GM21737 (cell line): Measurements from ENCODE around the gene GREM2.

Source experiments
- ATAC-seq: cut with Tn5 transposase; IDR thresholded peaks from one replicate; pipeline ENCODE4 v1.9.1; 2021; ENCODE audit warnings: mild to moderate bottlenecking, moderate library complexity; ENCODE audit not compliant: unreplicated experiment

The GREM2 gene

DNA sequence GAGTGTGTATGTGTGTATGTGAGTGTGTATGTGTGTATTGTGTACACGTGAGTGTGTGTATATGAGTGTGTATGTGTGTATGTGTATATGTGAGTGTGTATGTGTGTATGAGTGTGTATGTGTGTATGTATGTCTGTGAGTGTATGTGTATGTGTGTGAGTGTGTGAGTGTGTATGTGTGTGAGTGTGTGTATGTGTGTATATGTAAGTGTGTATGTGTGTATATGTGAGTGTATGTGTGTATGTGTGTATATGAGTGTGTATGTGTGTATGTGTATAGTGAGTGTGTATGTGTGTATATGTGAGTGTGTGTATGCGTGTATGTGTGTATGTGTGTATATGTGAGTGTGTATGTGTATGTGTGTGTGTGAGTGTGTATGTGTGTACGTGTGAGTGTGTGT lies 49.2 kb downstream of the GREM2 start:
- no peak for ATAC-seq

DNA sequence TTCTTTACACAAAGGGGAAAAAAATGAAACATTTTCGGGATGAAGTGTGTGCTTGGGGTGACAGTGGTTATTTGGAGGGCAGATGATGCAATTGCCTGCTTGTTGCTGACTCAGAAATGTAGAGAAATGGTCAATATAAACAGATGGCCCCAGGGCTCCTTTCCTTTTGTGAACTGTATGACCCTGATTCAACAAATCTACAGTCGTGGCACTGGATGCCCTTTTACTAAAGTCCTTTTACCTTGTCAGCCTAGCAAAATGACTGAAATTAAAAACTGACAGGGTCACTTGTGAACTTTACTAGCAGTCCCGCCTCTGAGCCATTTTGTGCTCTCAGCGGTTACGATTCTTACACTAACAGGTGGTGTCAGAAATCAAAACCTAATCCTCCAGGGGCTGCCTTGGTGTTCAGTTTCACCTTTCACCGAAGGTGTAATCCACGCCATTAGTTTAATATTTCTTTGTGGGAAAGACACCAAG lies 49.8 kb downstream of the GREM2 start:
- ATAC-seq, result no peak

DNA sequence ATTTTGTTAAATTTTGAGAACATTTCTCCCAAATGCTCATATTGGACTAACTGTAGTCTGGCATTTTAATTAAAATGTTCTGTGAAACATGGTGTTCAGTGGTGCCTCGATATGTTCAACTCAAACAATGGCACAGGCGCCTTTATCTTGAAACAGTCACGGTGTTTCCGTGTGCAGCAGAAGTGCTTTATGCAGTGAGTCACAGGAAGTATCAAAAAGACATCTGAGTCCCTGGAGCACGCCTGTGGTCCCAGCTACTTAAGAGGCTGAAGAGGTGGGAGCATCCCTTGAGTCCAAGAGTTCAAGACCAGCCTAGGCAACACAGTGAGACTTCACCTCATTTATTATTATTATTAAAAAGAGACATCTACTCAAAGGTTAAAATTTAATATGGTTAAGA lies 52.2 kb downstream of the GREM2 start:
- no peak for ATAC-seq

DNA sequence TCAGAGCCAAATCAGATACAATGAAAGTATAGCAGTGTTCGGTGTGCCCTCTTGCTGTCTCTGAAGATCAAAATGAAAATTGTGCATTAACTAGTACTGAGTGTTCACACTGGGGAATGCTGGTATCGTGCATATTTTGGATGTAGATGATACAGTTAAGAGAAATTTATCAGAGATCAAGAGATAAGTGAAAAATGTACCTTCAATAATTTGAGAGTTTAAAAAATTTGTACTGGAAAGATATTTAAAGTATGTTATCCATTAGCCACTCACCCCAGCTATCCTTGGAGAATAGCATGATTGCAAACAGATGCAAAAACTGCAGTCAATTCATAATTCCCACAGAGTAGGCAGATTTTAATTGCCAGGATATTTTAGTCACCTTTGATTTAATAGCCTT lies 56.4 kb downstream of the GREM2 start:
- no peak for ATAC-seq

DNA sequence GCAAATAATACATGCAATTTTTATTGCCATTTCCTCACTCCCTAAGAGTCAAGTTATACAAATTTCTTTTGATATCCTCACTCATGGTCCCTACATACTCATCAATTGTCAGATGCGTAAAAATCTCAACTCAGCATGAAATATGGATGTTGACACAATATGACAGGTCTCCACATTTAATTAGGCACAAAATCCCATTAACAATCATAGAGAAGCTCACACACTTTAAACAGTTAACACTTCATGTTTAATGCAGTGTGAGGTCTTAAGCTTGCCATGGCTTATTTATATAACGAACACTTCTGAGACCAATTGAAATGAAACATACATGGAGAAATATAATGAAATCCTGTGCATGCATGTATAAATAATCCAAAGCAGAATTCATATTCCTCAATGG lies 58.6 kb downstream of the GREM2 start:
- no peak for ATAC-seq

DNA sequence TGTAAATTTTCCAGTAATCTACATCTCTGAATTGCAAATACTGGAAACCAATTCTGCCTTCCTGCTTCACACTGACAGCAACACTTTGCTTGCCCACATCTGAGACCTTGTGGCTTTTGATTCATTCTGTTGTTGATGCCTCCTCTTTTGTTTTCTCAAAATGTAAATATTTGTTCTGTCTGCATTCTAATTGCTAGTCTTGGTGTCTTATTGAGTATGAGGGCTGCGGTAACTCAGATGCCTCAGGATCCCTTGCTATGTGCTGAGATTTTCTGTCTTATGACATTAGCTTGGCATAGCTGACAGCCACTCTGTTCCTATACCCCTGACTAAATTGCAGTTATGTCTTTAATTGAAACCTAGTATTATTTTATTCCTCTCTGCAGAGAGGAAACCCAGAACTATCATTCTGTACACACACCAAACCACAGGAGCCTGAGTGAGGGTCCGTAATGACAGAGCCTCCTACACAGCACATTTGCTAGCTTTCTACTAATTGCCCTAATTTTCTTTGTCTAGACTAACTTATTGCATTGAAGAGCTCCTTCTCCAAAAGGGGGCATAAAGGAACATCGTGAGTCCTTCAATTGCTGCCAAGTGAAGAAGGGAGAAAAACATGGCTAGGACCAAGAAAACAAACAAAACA lies 72.1 kb downstream of the GREM2 start:
- ATAC-seq, result no peak

DNA sequence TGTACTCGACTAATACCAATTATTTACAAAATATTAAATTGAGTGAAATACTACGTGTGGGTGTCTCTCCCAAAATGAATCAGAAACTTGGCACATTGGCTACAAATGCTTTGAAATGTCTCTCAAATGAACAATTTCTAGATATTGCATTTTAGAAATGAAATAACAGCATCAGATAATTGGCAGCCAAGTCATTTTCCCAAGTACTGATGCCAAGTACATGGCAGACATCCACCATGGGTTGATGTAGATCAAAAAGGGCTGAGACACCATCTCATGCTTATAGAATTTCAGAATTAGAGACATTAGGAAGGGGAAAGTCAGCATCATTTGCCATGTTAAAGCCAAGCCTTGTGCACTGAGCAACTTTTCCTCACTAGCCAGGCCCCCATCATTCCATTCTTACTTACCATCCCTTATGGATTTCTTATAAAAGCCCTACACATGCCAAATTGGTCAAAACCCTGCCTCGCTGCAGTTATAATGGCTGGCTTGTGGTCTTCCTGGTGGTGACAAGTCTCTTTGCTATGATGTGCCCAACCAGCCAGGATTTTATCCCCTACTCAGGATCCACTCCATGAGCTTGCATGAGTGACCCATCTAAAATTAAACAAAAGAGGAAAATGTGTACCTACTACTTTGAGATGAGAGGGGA lies 73.1 kb downstream of the GREM2 start:
- no peak for ATAC-seq

DNA sequence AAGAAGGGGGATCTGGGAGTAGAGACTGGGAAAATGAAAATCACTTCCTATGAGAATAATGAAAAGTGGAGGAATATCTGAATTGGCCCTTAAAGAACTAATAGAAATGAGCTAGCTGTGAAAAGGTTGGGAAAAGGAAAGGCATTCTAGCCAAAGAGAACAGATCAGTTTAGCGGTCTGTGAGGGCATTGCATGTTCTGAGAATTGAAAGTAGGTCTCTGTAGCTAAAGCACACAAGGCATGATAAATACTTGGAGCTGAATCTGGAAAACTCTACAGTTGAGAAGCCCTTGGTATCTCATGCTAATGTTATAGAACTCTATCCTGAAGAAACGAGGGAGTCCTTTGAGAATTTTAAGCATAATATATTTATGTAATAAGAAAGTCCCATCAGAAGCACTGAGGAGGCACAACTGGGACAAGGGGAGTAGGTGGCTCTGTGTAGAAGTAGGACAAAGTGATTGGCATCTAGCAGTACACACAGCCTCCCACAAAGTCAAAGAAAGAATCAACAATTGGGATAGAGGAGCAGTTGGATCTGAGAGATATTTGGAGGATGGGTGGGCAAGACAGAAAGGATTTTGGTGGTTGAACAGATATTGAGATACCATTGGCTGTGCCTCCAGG lies 78.7 kb downstream of the GREM2 start:
- no peak for ATAC-seq

DNA sequence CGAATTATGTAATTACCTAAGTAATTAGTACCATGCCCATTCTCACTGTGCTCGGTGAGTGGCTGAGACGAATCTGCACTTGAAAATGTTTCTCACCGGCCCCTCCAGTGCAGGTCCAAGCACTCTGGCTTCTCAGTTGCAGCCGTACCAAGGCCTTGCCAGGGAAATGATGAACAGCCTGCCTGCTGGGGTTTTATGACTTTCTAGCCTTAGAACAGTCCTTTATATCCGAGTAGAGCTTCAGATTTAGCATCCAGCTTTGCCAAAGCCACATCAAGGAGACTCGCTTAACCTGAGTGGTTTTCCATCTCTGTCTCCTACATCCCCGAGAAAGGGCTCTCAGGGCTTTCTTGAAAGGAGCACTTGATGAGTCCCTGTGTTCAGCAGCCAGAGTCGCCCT lies 83.4 kb downstream of the GREM2 start:
- ATAC-seq, result no peak

DNA sequence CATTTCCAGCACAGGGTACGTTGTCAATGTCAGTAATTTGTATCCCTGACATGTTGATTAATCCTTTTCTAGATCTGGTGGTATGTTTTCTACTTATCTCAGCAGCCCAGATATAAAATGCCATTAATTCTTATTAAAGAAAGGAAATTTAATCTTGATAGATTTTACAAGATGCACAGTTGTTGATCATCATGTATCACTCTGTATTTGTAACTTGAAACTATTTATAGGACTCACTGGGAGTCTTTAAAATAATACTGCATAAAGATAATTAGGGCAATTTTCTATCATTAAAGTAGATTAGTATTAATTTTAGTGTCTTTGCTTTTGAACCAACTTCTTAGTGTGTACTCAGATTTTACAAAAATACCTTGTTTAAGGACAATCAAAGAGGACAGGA lies 84.9 kb downstream of the GREM2 start:
- ATAC-seq, result no peak

DNA sequence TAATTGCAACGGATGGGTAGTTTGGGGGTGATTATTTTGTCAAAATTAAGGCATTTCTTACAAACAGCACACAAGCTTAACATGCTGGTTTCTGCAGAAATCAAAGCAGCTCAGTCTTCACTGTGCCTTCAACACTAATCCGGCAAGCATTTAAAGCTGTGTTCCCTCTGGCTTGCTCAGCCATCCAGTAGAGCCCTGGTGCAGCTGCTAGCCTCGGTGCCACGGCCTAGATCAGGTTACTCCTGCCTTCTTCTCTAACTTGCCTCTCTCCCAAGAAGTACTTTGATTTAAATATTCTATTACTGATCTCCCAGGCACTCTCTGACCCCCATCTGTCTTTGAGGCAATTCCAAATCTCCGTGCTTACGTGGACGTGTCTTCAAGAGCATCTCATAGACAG lies 85.6 kb downstream of the GREM2 start:
- ATAC-seq, result no peak

DNA sequence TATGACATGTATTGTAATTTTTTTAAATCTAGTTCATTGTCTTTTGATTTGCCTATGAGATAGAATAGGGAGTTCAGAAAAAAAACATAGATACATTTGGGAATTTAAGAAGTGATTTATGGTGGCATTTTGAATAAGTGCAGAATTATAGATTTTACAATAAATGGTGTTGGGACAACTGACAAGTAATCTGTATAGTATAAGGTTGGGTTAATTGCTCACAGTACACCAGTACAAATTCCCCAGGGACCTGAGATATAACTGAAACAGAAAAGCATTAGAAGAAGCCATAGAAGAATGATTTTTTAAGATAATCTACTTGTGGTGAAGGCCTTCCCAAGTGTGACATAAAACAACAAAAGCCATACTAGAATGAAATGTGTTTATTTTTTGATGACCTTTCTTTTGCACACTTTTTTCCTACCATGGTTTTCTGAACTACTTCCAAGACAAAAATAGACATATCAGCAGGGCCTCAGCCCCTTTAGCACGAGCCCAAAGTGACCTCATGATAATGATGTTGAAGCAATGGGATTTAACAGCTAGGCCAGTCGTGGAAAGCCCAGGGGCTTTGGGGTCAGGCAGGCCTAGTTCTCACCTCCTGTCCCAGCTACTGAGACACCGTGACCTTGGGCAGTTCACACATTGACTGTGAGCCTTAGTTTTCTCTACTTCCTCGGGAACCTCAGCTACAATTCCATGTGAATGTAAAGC lies 87.4 kb downstream of the GREM2 start:
- no peak for ATAC-seq

DNA sequence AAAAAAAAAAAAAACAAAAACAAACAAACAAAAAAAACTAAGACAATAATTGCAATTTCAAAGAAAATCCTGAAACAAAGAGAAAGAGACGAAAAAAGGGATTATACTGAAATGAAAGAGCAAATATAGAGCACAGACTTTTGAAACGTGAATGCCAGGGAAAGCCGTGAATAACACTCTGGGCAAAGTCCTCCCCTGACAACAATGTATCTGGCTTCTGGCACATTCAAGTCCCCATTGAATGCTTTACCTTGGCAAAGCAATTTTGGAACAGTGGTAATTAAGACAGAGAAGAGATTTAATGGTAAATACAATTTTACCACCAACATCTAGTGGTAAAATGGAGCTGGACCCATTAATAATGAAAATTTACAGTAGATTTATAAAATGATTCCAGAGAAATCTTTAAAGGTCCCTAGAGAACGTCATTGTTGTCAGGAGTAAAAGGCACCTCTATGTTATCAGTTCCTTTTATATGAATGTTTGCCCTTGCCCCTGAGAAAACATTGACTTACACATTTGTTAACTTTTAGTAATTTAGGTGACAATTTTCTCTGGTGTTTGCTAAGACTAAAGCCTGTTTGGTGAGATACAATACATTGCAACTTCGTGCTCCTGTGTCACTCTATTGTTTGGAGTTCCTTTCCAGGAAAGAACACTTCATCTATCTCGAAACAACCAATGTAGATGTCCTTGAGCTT lies 89.7 kb downstream of the GREM2 start:
- ATAC-seq, result no peak

DNA sequence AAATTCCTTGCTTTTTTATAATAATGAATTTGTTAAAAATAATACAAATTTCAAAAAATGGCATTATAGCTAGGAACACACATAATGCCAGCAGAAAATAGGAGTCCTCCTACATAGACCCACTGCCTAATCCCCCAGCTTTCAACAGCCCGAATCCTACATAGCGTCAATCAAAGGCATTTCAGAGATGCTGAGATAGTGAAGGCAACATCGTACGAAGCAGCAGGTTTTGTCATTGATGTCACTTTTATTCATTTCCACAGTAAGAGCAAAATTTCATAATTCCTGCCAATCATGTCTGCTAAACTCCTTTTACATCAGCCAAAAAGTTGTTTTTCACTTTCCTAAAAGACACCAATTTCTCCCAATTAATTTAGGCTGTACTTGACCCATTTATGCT lies 94.1 kb downstream of the GREM2 start:
- no peak for ATAC-seq

DNA sequence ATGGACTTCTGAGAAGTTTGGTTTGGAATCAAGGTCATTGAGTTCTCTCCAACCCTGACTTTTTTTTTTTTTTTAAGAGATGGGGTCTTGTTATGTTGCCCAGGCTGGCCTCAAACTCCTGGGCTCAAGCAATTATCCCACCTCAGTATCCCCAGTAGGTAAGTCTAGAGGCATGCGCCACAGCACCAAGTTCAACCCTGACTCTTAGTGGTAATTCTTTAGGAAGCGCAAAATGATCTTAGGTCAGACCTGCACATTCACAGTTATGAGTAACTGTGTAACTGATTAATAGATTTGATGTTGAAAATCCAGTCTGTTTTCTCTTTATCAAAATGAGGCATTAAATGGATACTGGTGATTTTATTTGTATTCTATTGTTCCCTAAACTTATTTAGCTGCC lies 95.9 kb downstream of the GREM2 start:
- ATAC-seq, result no peak

DNA sequence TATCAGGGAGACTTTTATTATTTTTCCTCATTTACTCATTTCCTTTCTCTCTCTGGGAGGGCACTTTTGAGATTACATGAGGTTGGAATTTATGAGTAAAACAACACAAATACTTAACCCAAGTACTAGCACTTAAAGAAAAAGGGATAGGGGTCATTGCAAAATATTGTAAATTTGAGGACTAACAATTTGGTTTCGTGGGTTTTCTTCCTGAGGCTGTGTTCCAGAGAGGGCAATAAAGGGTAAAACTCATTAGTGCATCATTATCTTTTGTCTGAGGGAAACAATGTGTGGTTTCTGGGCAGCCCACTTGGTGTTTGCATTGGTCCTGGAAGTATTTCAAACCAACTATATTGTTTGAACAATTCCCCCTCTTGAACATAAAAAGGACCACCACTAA lies 96.5 kb downstream of the GREM2 start:
- no peak for ATAC-seq

DNA sequence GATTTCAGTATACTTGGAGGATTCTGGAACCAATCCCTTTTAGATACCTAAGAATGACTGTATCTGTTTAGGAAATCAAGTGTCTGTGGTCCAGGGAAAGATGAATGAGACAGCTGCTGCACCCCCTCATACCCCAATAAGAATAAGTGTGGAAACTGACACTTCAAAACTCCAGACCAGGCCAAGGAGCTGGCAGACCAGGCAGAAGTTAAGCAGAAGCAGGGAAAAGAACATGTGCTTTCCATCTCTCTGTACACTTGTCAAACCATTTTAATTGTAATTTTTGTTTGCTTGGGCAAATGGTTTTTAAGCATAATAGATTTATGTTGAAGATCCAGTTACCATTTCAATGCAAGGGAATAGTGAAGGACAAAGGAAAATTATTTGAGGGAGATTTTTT lies 100.2 kb downstream of the GREM2 start:
- no peak for ATAC-seq

DNA sequence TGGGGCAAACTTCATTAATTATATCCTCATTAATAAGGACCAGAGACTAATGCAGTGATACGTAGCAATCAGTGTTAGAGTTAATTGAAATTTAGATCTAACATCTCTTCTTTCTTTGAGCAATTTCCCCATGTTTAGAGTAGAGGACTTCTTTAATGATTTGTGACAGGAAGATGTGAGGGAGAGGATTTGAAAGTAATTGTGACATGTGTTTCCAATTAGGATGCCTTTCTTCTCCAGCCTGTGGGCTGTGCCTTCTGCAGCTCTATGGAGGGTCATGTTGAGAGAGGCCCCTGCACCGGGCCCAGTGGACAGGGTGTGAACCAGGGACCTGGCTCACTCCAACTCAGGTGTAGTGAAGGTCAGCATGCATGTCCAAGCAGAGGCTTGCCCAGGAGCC lies 103.0 kb downstream of the GREM2 start:
- ATAC-seq, result no peak

DNA sequence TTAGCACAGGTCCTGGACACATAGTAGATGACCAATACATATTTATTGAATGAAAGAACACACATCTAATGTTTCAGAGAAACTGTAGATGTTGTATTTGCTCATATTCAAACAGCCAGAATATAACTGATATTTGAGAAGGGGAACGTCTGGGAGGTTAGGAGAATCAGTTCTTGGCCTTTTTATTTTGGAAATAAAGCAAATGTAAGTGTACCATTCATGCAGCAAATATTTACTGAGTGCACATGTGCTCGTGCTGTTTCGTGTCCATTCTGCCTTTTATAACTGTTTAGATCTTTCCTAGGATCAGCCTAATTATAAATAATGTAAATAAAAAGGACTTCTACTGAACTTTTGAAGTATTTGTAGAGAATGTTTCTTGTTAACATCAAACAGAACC lies 103.8 kb downstream of the GREM2 start:
- no peak for ATAC-seq

DNA sequence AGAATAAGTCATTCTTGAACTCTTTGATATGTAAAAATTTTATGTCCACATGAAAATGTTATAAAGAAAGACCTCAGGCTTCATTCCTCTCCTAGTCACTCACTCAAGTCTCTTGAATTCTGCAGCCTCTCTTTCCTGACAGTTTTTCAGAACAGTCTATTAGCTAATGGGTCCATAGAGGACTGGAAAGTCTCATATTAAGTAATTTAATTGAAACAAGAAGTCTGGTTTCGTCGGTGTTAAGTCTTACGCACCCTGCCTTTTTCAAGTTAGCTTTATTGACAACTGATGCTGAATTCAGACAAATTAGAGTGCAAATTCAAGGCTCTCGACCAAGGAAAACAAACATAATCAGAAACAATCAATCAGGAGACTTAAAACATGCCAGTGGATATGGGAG lies 105.8 kb downstream of the GREM2 start:
- no peak for ATAC-seq

DNA sequence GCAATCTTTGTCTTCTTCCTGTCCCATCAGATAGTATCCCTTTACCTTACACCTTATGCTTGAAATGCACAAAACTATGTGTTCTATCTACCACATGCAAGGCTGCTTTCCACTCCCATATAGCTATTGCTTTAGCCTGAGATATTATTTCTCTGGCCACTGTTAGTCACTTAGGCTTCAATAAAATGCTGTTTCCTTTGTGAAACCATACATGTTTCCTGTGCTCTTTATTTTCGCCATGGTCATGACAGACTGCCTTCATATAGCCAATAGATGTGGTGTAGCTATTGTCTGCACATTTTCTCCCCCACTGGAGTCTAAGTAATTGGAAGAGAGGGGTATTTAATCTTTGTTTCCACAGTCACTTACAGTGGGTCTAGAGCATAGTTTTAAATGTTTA lies 108.4 kb downstream of the GREM2 start:
- ATAC-seq, result no peak
